ENCODE results near the gene MTERF4.

The MTERF4 gene

DNA sequence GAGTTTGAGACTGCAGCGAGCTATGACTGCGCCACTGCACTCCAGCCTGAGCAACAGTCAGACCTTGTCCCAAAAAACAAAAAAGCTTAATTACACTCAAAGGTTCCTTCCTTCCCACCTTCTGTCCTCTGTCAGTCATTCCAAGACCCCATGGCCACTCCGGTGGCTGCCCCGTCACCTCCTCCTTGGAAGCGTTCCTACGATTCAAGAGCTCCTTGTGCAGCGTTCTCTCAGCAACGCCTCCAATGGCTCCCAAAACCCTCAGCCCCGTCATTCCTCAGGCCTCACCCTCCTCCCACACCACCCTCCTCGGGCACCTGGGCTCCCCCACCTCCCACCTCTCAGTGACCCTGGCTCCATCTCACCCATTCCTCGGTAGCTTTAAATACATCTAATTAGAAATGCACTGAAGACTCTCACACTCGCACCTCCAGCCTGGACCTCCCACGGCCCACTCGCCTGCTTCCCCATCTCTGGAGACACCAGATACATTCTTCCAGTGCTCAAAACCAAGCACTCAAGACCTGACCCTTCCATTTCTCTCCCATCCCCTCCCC is 39.2 kb upstream of the MTERF4 start:
- H3K9ac ChIP-seq (ENCODE audit: low read length in 2 of 2): no peak overlapping the region
- no peaks in the 10 kb centered on the region for H3K27me3 ChIP-seq (ENCODE audit: control insufficient read depth in 1 of 2, insufficient read depth in 2 of 2, low read length in 2 of 2)
- H3K36me3 ChIP-seq (ENCODE audit: control insufficient read depth in 2 of 2, insufficient read depth in 2 of 2, low read length in 2 of 2): peaks cover 0 to 2% of the 10 kb centered on the region in 2 donors

DNA sequence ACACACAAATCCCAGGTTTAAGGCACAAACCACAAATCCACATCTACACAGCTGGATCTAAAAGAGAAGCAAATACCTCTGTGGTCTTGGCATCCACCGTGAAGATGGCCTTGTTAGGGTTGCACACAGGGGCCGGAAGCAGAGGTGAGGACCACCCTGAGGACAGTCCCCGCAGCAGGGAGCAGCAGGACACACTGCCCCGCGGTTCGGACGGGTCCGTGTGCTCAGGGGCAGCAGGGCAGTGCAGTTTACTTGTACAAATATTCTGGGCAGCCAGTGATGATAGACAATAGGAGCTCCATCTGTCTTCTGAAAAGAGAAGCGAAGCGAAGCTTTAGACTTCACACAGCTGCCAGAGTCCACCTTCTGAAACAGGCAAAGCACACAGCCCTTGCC is 38.4 kb upstream of the MTERF4 start:
- H3K4me1 ChIP-seq (ENCODE audit: control insufficient read depth, insufficient read depth, low read length): no peaks in the 10 kb centered on the region

More for the DNA sequence above, 39.2 kb upstream of the MTERF4 start:
- Histone ChIP-seq H3K9me3 (ENCODE audit: control insufficient read depth in 2 of 2, low read length in 2 of 2) (no peaks in the 10 kb centered on the region), H3K4me3 (ENCODE audit: low read length in 2 of 2) (no peak overlapping the region), H3K27ac (ENCODE audit: low read length) (no peak overlapping the region), H3K4me1 (ENCODE audit: control insufficient read depth, insufficient read depth, low read length) (no peaks in the 10 kb centered on the region)

DNA sequence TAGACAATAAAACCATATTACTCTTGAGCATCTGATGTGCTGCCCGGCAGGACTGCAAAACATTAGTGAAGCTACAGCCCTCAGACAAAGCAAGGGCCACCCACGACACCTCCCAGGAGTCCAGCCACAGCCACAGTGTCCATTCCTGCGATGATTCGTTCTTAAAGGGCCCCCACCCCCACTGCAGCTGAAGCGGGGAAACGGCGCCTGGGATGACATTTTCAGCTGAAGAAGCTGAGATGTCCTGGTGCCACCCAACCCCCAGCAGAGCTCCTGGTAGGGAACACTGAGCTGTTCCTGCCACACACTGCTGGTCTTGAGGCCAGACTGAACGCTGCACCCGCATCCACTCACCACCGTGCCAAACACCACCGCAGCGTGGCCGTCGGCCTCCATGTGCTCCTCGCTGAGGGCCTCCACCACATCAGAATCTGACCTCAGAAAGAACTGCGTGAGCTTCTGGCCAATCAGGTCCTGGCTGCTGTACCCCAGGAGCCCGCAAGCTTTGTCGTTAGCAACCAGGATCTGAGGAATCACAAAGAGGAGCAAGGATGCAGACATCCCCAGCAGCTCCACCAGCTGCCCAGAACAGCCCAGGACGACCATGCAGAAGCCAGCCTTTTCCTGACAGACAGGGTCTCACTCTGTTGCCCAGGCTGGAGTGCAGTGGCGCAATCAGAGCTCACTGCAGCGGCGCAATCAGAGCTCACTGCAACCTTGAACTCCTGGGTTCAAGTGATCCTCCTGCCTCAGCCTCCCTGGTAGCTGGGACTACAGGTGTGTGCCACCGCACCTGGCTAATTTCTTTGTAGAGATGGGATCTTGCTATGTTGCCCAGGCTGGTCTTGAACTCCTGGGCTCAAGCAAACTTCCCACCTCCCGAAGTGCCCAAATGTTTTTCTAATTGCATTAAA is 37.7 kb upstream of the MTERF4 start:
- Histone ChIP-seq H3K27ac (ENCODE audit: low read length) (no peak overlapping the region), H3K9me3 (ENCODE audit: control insufficient read depth in 2 of 2, low read length in 2 of 2) (no peaks in the 10 kb centered on the region), H3K9ac (ENCODE audit: low read length in 2 of 2) (no peak overlapping the region), H3K4me1 (ENCODE audit: control insufficient read depth, insufficient read depth, low read length) (no peaks in the 10 kb centered on the region), H3K36me3 (ENCODE audit: control insufficient read depth in 2 of 2, insufficient read depth in 2 of 2, low read length in 2 of 2) (peaks cover 0 to 2% of the 10 kb centered on the region in 2 donors), H3K4me3 (ENCODE audit: low read length in 2 of 2) (no peak overlapping the region), H3K27me3 (ENCODE audit: control insufficient read depth in 1 of 2, insufficient read depth in 2 of 2, low read length in 2 of 2) (no peaks in the 10 kb centered on the region)

More for the DNA sequence above, 38.4 kb upstream of the MTERF4 start:
- H3K27me3 ChIP-seq (ENCODE audit: control insufficient read depth in 1 of 2, insufficient read depth in 2 of 2, low read length in 2 of 2): no peaks in the 10 kb centered on the region
- H3K36me3 ChIP-seq (ENCODE audit: control insufficient read depth in 2 of 2, insufficient read depth in 2 of 2, low read length in 2 of 2): peaks cover 0 to 2% of the 10 kb centered on the region in 2 donors
- H3K4me3 ChIP-seq (ENCODE audit: low read length in 2 of 2): no peak overlapping the region
- no peak overlapping the region for H3K9ac ChIP-seq (ENCODE audit: low read length in 2 of 2)
- no peak overlapping the region for H3K27ac ChIP-seq (ENCODE audit: low read length)
- no peaks in the 10 kb centered on the region for H3K9me3 ChIP-seq (ENCODE audit: control insufficient read depth in 2 of 2, low read length in 2 of 2)

DNA sequence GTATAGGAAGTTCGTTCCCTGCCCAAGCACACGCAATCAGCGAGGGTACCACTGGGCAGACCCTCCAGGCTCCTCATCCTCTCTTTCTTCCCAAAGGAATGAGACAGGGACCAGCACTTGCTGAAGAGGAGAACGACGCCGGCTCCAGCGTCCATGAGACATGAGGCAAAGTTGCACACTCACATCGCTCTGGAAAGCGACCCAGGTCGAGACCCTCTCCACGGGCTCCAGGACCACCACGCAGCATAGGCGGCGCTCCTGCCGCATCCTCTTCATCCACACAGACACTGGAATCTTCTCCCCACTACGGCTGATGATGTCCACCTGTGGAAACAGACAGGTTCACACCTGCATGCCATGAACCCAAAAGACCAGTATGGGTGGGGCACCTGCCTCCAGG is 36.4 kb upstream of the MTERF4 start:
- no peak overlapping the region for H3K27ac ChIP-seq (ENCODE audit: low read length)
- no peaks in the 10 kb centered on the region for H3K27me3 ChIP-seq (ENCODE audit: control insufficient read depth in 1 of 2, insufficient read depth in 2 of 2, low read length in 2 of 2)
- H3K4me1 ChIP-seq (ENCODE audit: control insufficient read depth, insufficient read depth, low read length): no peaks in the 10 kb centered on the region
- H3K36me3 ChIP-seq (ENCODE audit: control insufficient read depth in 2 of 2, insufficient read depth in 2 of 2, low read length in 2 of 2): peaks cover 0 to 2% of the 10 kb centered on the region in 2 donors
- no peak overlapping the region for H3K9ac ChIP-seq (ENCODE audit: low read length in 2 of 2)
- no peaks in the 10 kb centered on the region for H3K9me3 ChIP-seq (ENCODE audit: control insufficient read depth in 2 of 2, low read length in 2 of 2)
- H3K4me3 ChIP-seq (ENCODE audit: low read length in 2 of 2): no peak overlapping the region

- no peak overlapping the region for H3K4me3 ChIP-seq (ENCODE audit: low read length in 2 of 2)
- no peaks in the 10 kb centered on the region for H3K27me3 ChIP-seq (ENCODE audit: control insufficient read depth in 1 of 2, insufficient read depth in 2 of 2, low read length in 2 of 2)
- peaks cover 0 to 2% of the 10 kb centered on the region in 2 donors for H3K36me3 ChIP-seq (ENCODE audit: control insufficient read depth in 2 of 2, insufficient read depth in 2 of 2, low read length in 2 of 2)
- H3K9me3 ChIP-seq (ENCODE audit: control insufficient read depth in 2 of 2, low read length in 2 of 2): no peaks in the 10 kb centered on the region
- no peak overlapping the region for H3K9ac ChIP-seq (ENCODE audit: low read length in 2 of 2)
- no peaks in the 10 kb centered on the region for H3K4me1 ChIP-seq (ENCODE audit: control insufficient read depth, insufficient read depth, low read length)
- H3K27ac ChIP-seq (ENCODE audit: low read length): no peak overlapping the region
Observed at GRCh38 chr2:241137276-241138190, 35.4 kb upstream of the MTERF4 start.

DNA sequence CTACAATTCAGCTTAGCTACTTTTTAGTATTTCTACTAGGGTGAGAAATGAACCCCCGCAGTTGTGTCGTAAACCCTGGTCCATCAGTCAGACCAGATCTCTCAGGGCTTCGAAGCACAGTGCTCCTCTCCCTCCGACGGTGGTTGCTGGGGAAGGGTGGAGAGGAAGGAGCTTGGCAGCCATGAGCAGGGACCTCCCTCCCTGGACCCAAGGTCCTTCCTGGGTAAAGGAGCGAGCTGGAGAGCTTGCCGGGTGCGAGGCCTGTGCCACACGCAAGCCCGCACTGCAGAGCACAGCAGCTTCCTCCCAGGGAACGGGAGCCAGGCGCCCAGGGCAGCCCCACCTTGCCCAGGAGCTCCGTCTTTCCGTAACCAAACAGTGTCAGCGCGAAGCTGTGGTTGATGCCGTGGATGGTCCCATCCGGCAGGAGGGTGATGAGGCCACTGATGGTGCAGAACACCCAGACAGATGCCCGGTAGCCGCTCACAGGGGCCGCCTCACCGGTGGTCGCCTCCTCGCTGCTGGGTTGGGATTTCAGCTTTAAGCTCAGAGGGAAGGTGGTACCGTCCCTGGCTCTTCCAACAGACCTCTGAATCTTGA is 34.7 kb upstream of the MTERF4 start:
- no peak overlapping the region for H3K9ac ChIP-seq (ENCODE audit: low read length in 2 of 2)
- H3K27ac ChIP-seq (ENCODE audit: low read length): no peak overlapping the region
- no peaks in the 10 kb centered on the region for H3K27me3 ChIP-seq (ENCODE audit: control insufficient read depth in 1 of 2, insufficient read depth in 2 of 2, low read length in 2 of 2)
- no peaks in the 10 kb centered on the region for H3K4me1 ChIP-seq (ENCODE audit: control insufficient read depth, insufficient read depth, low read length)
- no peaks in the 10 kb centered on the region for H3K9me3 ChIP-seq (ENCODE audit: control insufficient read depth in 2 of 2, low read length in 2 of 2)
- H3K36me3 ChIP-seq (ENCODE audit: control insufficient read depth in 2 of 2, insufficient read depth in 2 of 2, low read length in 2 of 2): peaks cover 0 to 2% of the 10 kb centered on the region in 2 donors
- no peak overlapping the region for H3K4me3 ChIP-seq (ENCODE audit: low read length in 2 of 2)

- no peaks in the 10 kb centered on the region for H3K9me3 ChIP-seq (ENCODE audit: control insufficient read depth in 2 of 2, low read length in 2 of 2)
- H3K4me1 ChIP-seq (ENCODE audit: control insufficient read depth, insufficient read depth, low read length): no peaks in the 10 kb centered on the region
- H3K27ac ChIP-seq (ENCODE audit: low read length): no peak overlapping the region
- H3K4me3 ChIP-seq (ENCODE audit: low read length in 2 of 2): no peak overlapping the region
- no peak overlapping the region for H3K9ac ChIP-seq (ENCODE audit: low read length in 2 of 2)
- H3K36me3 ChIP-seq (ENCODE audit: control insufficient read depth in 2 of 2, insufficient read depth in 2 of 2, low read length in 2 of 2): peaks cover 0 to 2% of the 10 kb centered on the region in 2 donors
- H3K27me3 ChIP-seq (ENCODE audit: control insufficient read depth in 1 of 2, insufficient read depth in 2 of 2, low read length in 2 of 2): no peaks in the 10 kb centered on the region
Observed at GRCh38 chr2:241136191-241136590, 34.1 kb upstream of the MTERF4 start.

- H3K9me3 ChIP-seq (ENCODE audit: control insufficient read depth in 2 of 2, low read length in 2 of 2): no peaks in the 10 kb centered on the region
- H3K36me3 ChIP-seq (ENCODE audit: control insufficient read depth in 2 of 2, insufficient read depth in 2 of 2, low read length in 2 of 2): peaks cover 0 to 2% of the 10 kb centered on the region in 2 donors
- no peaks in the 10 kb centered on the region for H3K27me3 ChIP-seq (ENCODE audit: control insufficient read depth in 1 of 2, insufficient read depth in 2 of 2, low read length in 2 of 2)
- no peak overlapping the region for H3K4me3 ChIP-seq (ENCODE audit: low read length in 2 of 2)
- no peak overlapping the region for H3K9ac ChIP-seq (ENCODE audit: low read length in 2 of 2)
- H3K4me1 ChIP-seq (ENCODE audit: control insufficient read depth, insufficient read depth, low read length): no peaks in the 10 kb centered on the region
- H3K27ac ChIP-seq (ENCODE audit: low read length): no peak overlapping the region
Observed at GRCh38 chr2:241135737-241136136, 33.6 kb upstream of the MTERF4 start.

DNA sequence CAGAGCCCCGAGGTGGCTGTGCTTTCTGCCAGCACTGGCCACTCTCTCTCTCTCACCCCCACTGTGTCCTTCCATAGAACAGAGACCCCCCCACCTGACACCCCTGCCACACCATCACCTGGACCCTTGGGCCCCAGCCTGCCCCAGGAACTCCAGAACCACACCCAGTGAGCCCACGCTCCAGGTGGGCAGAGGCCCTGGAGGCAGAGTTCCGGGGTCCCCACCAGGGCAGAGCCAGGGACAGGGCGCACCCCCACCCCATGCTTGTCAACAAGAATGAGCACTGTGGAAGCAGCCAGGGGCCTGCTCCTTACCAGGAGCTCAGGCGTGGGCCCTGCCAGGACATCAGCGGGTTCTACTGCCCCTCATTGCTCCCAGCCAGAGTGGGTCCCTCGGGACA is 32.6 kb upstream of the MTERF4 start:
- no peak overlapping the region for H3K4me3 ChIP-seq (ENCODE audit: low read length in 2 of 2)
- no peak overlapping the region for H3K27ac ChIP-seq (ENCODE audit: low read length)
- H3K9ac ChIP-seq (ENCODE audit: low read length in 2 of 2): no peak overlapping the region
- H3K4me1 ChIP-seq (ENCODE audit: control insufficient read depth, insufficient read depth, low read length): no peaks in the 10 kb centered on the region
- H3K9me3 ChIP-seq (ENCODE audit: control insufficient read depth in 2 of 2, low read length in 2 of 2): no peaks in the 10 kb centered on the region
- H3K36me3 ChIP-seq (ENCODE audit: control insufficient read depth in 2 of 2, insufficient read depth in 2 of 2, low read length in 2 of 2): no peaks in the 10 kb centered on the region
- H3K27me3 ChIP-seq (ENCODE audit: control insufficient read depth in 1 of 2, insufficient read depth in 2 of 2, low read length in 2 of 2): no peaks in the 10 kb centered on the region

- no peaks in the 10 kb centered on the region for H3K36me3 ChIP-seq (ENCODE audit: control insufficient read depth in 2 of 2, insufficient read depth in 2 of 2, low read length in 2 of 2)
- no peaks in the 10 kb centered on the region for H3K27me3 ChIP-seq (ENCODE audit: control insufficient read depth in 1 of 2, insufficient read depth in 2 of 2, low read length in 2 of 2)
- no peak overlapping the region for H3K27ac ChIP-seq (ENCODE audit: low read length)
- H3K4me1 ChIP-seq (ENCODE audit: control insufficient read depth, insufficient read depth, low read length): no peaks in the 10 kb centered on the region
- no peaks in the 10 kb centered on the region for H3K9me3 ChIP-seq (ENCODE audit: control insufficient read depth in 2 of 2, low read length in 2 of 2)
- H3K9ac ChIP-seq (ENCODE audit: low read length in 2 of 2): no peak overlapping the region
- H3K4me3 ChIP-seq (ENCODE audit: low read length in 2 of 2): no peak overlapping the region
Observed at GRCh38 chr2:241133436-241133820, 31.3 kb upstream of the MTERF4 start.

Measured in stomach smooth muscle (tissue), 2 donors.